ENCODE measurements around the gene C9. TPM values are rescaled to one million over a fixed set of nuclear protein-coding genes. Genes with fewer than 3 reads are reported as not detected.
A peak's percentile ranks its signal among the peaks of the same experiment; 100 is the strongest.

The C9 gene
- total and polyA plus RNA-seq, 2 of the 4 experiments (the other 2 are of a cell fraction): not detected

- ATAC-seq (ENCODE audit: low read depth): no peak
Observed at GRCh38 chr5:39409033-39409432, 44.7 kb upstream of the C9 start.

More at GRCh38 chr5:39409033-39409432, 44.7 kb upstream of the C9 start:
- Histone ChIP-seq H2AK9ac (replicated peaks; ENCODE audit: low read depth, low read length, poor library complexity) (no peak overlapping the region), H3K9me3 (ENCODE audit: control insufficient read depth, insufficient read depth, low read length) (no peaks in the 10 kb centered on the region), H3K4me3 (ENCODE audit: insufficient read depth, low read depth, low read length) (no peak overlapping the region), H3K27me3 (ENCODE audit: control insufficient read depth, insufficient read depth, low read length) (no peaks in the 10 kb centered on the region), H4K20me1 (ENCODE audit: insufficient read depth, low read length) (peaks cover 68% of the 10 kb centered on the region), H3K36me3 (ENCODE audit: control insufficient read depth, insufficient read depth, low read length) (peaks cover 17% of the 10 kb centered on the region), H2BK20ac (ENCODE audit: low read depth, low read length) (no peak overlapping the region), H3K4ac (ENCODE audit: low read depth, low read length) (no peak overlapping the region), H4K5ac (ENCODE audit: low read depth, low read length) (no peak overlapping the region), H3K23ac (ENCODE audit: low read depth, low read length) (no peak overlapping the region), H2BK15ac (ENCODE audit: low read depth, low read length) (no peak overlapping the region), H3K9ac (ENCODE audit: low read depth, low read length) (no peak overlapping the region), H4K8ac (ENCODE audit: low read depth in 2 of 2, low read length in 2 of 2) (no peak overlapping the region), H2BK120ac (ENCODE audit: low read depth, low read length) (no peak overlapping the region), H4K91ac (ENCODE audit: insufficient read depth, low read depth, low read length) (no peak overlapping the region), H3K9me1 (ENCODE audit: insufficient read depth, low read length) (peaks cover 14% of the 10 kb centered on the region), H3K27ac (ENCODE audit: insufficient read depth, low read length) (no peak overlapping the region), H2AFZ (replicated peaks; ENCODE audit: low read length, poor library complexity) (no peak overlapping the region), H3K18ac (ENCODE audit: low read depth, low read length) (no peak overlapping the region), H2BK5ac (ENCODE audit: low read depth, low read length, poor library complexity, severe bottlenecking) (no peak overlapping the region), H3K4me2 (ENCODE audit: low read depth, low read length) (no peak overlapping the region), H3K14ac (replicated peaks; ENCODE audit: low read depth, low read length) (no peak overlapping the region), H3K79me1 (ENCODE audit: low read depth in 1 of 2, low read length in 2 of 2) (peaks cover 13 to 76% of the 10 kb centered on the region in 2 experiments), H2AK5ac (ENCODE audit: low read depth, low read length) (no peak overlapping the region), H3K4me1 (ENCODE audit: control insufficient read depth, insufficient read depth, low read length) (peaks cover 26% of the 10 kb centered on the region), H3K56ac (ENCODE audit: extremely low read depth, insufficient read depth, low read length) (no peak overlapping the region)
- in situ Hi-C loops (cut with MboI; ENCODE audit: low sequenced_read_pairs) (no loop called here), intact Hi-C loops (cut with micrococcal nuclease) (no loop called here), dilution Hi-C loops (cut with HindIII; ENCODE audit: low sequenced_read_pairs, unreplicated experiment) (no loop called here)
- no CpG with 5 or more reads among the region's 1 CpG for WGBS, 2 experiments (ENCODE audit: extremely low coverage in 2 of 2, insufficient read length in 1 of 2)
- TF ChIP-seq CEBPB (IDR thresholded peaks at IDR 0.05; ENCODE audit: low read depth, low read length) (0 out of 2 replicates have a peak, but pooled peaks have one; percentile 21), CTCF (conservative IDR thresholded peaks at IDR 0.05; ENCODE audit: low read depth, low read length) (no peak)
- DNase-seq: no peak
- ChIA-PET POLR2A (ENCODE audit: unreplicated experiment) (interaction anchor here (0.6 kb wide), 1 partner anchor 12 kb away, joined by 3 read pairs; no protein-coding TSS in a partner anchor), CTCF (interaction anchor here (3.0 kb wide), 1 partner anchor 15 kb away, joined by 9 read pairs; the partner anchor contains the start of gene DAB2)
- BruUV-seq (replicated peaks): no TSS peak
